Frontal cortex (tissue), 4 donors: ENCODE data around the gene MAML2. TPM values are rescaled to one million over a fixed set of nuclear protein-coding genes. Genes with fewer than 3 reads are reported as not detected.
A peak's percentile ranks its signal among the peaks of the same experiment; 100 is the strongest.

Experiments used
- DNase-seq, 2 donors: peaks; one replicate each; pipeline ENCODE4 v3.0.0; 2012; ENCODE audit warnings: low spot score in 2 of 2
- FAIRE-seq: peaks from 2 replicates; lab custom pipeline; 2012; peaks lifted over from hg19 to GRCh38; lab: Jason Lieb, UNC
- total RNA-seq: library from RNA; depleted of rRNA; stranded (reverse); fragments of >200 nt; gene quantifications from one replicate; pipeline ENCODE4 v1.2.3, GENCODE V29; 2014
- donor health status: control.
- donor health status: control.
- donor health status: control.

MAML2 gene
- total RNA-seq, 1 donor from 2014 or later: 3.3 TPM

DNA sequence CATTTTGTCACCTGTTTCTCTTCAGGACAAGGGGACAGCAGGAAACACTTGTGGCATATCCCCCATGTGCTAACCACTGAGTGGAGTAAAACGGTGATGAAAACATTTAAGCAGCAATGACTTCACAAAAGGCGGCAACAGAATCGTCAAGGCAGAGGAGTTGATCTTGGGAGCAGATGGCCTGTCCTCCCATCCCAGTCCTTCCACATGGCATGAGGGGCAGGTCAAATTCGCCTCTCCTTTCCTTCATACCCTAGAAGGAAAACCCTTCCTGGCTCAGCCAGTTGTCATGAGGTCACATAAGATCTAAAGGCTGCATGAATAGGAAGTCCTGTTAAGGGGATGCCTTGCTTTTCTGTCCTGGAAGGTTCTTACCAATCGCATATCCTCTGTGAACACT lies 169.1 kb downstream of the MAML2 start:
- FAIRE-seq (no peak), DNase-seq (no peak)

DNA sequence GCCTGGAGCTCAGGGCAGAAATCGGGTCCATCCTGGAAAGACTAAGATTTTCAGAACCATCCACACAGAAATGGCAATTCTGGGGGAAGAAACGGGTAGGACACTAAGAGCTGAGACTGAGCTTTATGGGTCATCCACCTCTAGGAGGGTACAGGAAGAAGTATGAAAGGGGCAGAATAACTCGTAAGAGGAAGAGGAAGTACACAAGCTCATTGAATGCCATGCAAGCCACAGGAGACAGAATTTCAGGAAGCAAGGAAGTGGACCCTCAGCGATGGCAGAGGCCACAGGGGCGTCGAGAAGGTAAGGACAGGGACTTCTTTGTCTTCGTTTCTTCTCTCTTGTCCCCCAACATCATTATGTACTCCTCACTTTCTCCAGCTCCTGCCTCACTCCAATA lies 169.6 kb downstream of the MAML2 start:
- no peak for FAIRE-seq
- no peak for DNase-seq

DNA sequence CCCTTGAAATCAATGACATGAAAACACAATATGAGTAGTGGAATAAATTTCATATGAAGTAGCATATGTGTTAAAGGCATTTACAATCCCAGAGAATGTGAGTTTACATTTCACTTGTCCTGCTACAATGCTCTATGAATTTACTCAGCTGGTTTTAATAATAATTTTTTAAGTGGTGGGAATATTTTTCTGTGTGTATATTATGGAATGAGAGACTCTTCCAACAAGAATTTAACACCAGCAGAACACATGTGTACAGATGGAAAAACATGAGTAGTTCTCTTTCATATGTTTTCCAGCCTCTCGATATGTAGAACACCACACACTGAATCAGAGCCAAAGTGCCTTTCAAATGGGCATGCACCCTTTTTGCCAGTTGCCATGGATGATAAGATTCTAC lies 170.4 kb downstream of the MAML2 start:
- FAIRE-seq (no peak), DNase-seq (no peak)

GRCh38 chr11:96169250-96169649 lies 173.7 kb downstream of the MAML2 start:
- FAIRE-seq: no peak
- no peak for DNase-seq

DNA sequence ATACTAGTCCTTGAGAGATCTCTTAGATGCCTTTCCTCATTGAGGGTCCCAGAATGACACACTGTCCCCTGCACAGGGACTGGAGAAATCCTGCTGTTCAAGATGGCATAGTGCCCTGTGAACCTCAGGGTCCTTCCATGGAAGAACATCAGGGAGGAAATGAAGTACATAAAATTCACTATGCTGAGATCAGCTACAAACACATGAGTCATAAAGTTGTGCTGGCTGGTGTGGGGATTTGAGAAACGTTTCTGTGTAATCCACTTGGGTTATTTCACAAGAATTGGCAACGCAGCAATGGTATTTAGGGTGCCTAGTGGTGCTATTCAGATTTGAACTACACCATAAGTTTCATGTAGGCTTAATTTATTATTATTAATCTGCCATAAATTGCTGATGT lies 174.4 kb downstream of the MAML2 start:
- FAIRE-seq (no peak), DNase-seq (no peak)

DNA sequence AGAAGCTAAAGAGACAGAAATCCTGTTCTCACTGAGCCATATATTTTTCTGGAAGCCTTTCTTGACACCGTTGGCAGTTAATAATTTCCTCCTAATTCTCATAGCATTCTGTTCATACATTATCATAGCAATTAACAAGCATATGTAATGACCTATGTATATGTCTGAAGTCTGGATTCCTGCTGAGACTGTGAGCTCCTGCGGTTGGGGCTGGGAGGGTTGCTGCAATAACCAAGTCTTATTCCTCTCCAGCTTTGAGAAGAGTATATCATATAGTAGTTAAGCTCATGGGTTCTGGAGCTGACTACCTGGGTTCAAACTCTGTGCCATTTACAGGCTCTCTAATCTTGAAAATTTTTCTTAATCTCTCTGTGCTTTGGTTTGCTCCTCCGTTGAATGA lies 175.2 kb downstream of the MAML2 start:
- DNase-seq (no peak), FAIRE-seq (no peak)

DNA sequence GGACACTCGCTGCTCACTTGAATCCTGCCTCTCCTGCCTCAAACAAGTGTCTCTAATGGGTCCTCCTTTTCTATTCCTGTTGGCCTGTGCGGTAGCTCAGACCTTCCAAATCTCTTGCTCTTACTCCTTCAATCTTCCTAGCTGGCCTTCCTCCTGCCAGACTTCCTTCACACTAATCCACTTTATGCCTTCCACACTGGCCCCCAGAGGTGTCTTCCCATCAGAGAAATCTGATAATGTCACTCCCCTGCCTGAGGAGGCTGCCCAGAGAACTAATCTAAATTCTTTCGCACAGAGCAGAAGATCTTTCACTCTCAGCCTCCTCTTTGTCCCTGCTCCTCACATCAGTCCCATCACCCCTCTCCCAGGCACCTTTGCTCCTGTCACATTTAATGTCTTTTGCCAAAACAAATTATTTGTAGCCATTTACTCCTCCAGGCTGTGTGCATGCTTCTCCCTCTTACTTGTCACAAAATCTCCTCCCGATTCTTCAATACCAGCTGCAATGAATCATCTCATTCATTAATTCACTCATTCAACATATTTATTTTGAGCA lies 175.7 kb downstream of the MAML2 start:
- DNase-seq (no peak), FAIRE-seq (no peak)

GRCh38 chr11:96162816-96163499 lies 180.0 kb downstream of the MAML2 start:
- no peak for FAIRE-seq

GRCh38 chr11:96161307-96162089 lies 181.5 kb downstream of the MAML2 start:
- FAIRE-seq: no peak

More at GRCh38 chr11:96162816-96163499, 180.0 kb downstream of the MAML2 start:
- DNase-seq: no peak

GRCh38 chr11:96160732-96161306 lies 182.2 kb downstream of the MAML2 start:
- FAIRE-seq: no peak

More at GRCh38 chr11:96161307-96162089, 181.5 kb downstream of the MAML2 start:
- no peak for DNase-seq

GRCh38 chr11:96159968-96160367 lies 183.0 kb downstream of the MAML2 start:
- DNase-seq (no peak), FAIRE-seq (no peak)

More at GRCh38 chr11:96160732-96161306, 182.2 kb downstream of the MAML2 start:
- no peak for DNase-seq

GRCh38 chr11:96158126-96158525 lies 184.9 kb downstream of the MAML2 start:
- no peak for FAIRE-seq

GRCh38 chr11:96157517-96157873 lies 185.5 kb downstream of the MAML2 start:
- DNase-seq (no peak), FAIRE-seq (no peak)

More at GRCh38 chr11:96158126-96158525, 184.9 kb downstream of the MAML2 start:
- no peak for DNase-seq

- no peak for DNase-seq
- FAIRE-seq: no peak
Observed at GRCh38 chr11:96156379-96156722, 186.6 kb downstream of the MAML2 start.

- DNase-seq (peak in 1 of 2 donors; percentile 43), FAIRE-seq (no peak)
Observed at GRCh38 chr11:96155627-96156378, 187.2 kb downstream of the MAML2 start.

- DNase-seq (no peak), FAIRE-seq (no peak)
Observed at GRCh38 chr11:96154802-96155520, 188.0 kb downstream of the MAML2 start.

DNA sequence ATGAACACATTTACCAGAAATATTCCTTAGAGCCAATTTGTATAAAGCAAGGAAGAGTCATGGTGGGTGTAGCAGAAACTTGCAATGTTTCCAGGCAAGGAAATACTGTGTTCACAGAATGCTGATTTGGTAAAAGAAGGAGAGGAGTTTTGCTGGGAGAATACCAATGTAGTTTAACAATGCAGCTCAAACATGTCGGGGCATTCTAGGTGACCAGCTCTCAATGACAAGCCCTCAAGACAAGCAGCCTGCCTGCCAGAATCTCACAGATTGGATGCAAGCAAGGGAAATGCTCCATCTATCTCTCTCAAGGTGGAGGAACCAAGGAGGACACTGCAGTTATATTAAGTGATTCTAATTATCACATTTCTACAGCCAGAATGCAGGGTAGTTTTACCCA lies 190.4 kb downstream of the MAML2 start:
- no peak for DNase-seq
- no peak for FAIRE-seq

DNA sequence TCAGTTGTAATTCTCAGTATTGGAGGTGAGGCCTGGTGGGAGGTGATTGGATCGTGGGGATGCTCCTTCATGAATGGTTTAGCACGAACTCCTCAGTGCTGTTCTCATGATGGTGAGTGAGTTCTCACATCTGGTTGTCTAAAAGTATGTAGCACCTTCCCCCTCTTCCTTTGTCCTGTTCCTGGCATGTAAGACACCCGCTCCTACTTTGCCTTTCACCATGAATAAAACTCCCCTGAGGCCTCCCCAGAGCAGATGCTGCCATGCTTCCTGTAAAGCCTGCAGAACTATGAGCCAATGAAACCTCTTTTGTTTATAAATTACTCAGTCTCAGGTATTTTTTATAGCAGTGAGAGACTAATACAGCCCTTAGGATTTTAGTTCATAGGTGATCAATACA lies 191.5 kb downstream of the MAML2 start:
- DNase-seq (no peak), FAIRE-seq (no peak)

- FAIRE-seq: no peak
- no peak for DNase-seq
Observed at GRCh38 chr11:96150609-96151008, 192.4 kb downstream of the MAML2 start.
